Muscle of leg (tissue), 11 donors: ENCODE results near the gene IL17REL. TPM values are rescaled to one million over a fixed set of nuclear protein-coding genes. Genes with fewer than 3 reads are reported as not detected.

Source experiments
- DNase-seq: peaks from one replicate; pipeline ENCODE4 v3.0.0; 2013
- H3K27ac ChIP-seq: one replicate; pipeline ENCODE4 v1.5.1; 2013; ENCODE audit warnings: mild to moderate bottlenecking, low read length, control low read depth
- H3K27me3 ChIP-seq: one replicate; pipeline ENCODE4 v1.6.1; 2013; ENCODE audit warnings: low read length; ENCODE audit not compliant: control insufficient read depth, insufficient read depth
- H3K36me3 ChIP-seq: one replicate; pipeline ENCODE4 v1.6.1; 2013; ENCODE audit warnings: low read length; ENCODE audit not compliant: control insufficient read depth, insufficient read depth
- H3K4me1 ChIP-seq: one replicate; pipeline ENCODE4 v1.6.1; 2013; ENCODE audit warnings: low read length; ENCODE audit not compliant: control insufficient read depth, insufficient read depth
- H3K4me3 ChIP-seq: one replicate; pipeline ENCODE4 v1.5.1; 2013; ENCODE audit warnings: low read length, control low read depth
- H3K9me3 ChIP-seq: replicated peaks from 2 replicates; pipeline ENCODE4 v1.6.1; 2013; ENCODE audit warnings: low read depth, low read length; ENCODE audit not compliant: control insufficient read depth
- WGBS: methylation state at CpG from one replicate; pipeline ENCODE4 v1.1.5; 2013; ENCODE audit warnings: missing lambda C conversion rate; ENCODE audit not compliant: insufficient coverage; 5-methylcytosine and 5-hydroxymethylcytosine counted together
- polyA plus RNA-seq, 8 donors: library from polyadenylated mRNA; unstranded; fragments of 120-200 nt; gene quantifications; one replicate each; pipeline versions ENCODE4 v1.2.1 to v1.2.3, GENCODE V29; 2013; ENCODE audit warnings: inconsistent platforms in 1 of 8, low replicate concordance in 1 of 8; ENCODE audit not compliant: insufficient read length in 8 of 8, insufficient read depth in 1 of 8
- total RNA-seq: library from RNA; stranded (reverse); fragments of 120-200 nt; gene quantifications from one replicate; pipeline ENCODE4 v1.2.4, GENCODE V29; 2013

The IL17REL gene
- total and polyA plus RNA-seq, 9 donors, result 0.05 TPM; not detected in 8

GRCh38 chr22:50000587-50001387 lies 11.8 kb downstream of the IL17REL start:
- no peaks in the 10 kb centered on the region for H3K9me3 ChIP-seq
- H3K4me1 ChIP-seq, result no peaks in the 10 kb centered on the region
- no peak for DNase-seq
- peaks cover 21% of the 10 kb centered on the region for H3K27me3 ChIP-seq
- 81% methylated on average over 20 of the region's 32 CpGs for WGBS
- H3K36me3 ChIP-seq, result no peaks in the 10 kb centered on the region
- no peak overlapping the region for H3K27ac ChIP-seq
- no peak overlapping the region for H3K4me3 ChIP-seq

- 24% methylated on average over 40 of the region's 41 CpGs for WGBS
- Histone ChIP-seq H3K9me3 (no peaks in the 10 kb centered on the region), H3K27me3 (peaks cover 21% of the 10 kb centered on the region), H3K4me1 (no peaks in the 10 kb centered on the region), H3K4me3 (no peak overlapping the region), H3K27ac (no peak overlapping the region), H3K36me3 (no peaks in the 10 kb centered on the region)
- DNase-seq, result no peak
These were observed 12.5 kb downstream of the IL17REL start for GRCh38 chr22:49999946-50000586.

GRCh38 chr22:49999063-49999945 lies 13.3 kb downstream of the IL17REL start:
- peaks cover 20% of the 10 kb centered on the region for H3K27me3 ChIP-seq
- no peaks in the 10 kb centered on the region for H3K36me3 ChIP-seq
- H3K9me3 ChIP-seq, result no peaks in the 10 kb centered on the region
- no peak overlapping the region for H3K27ac ChIP-seq
- 8% methylated on average over 44 of the region's 70 CpGs for WGBS
- H3K4me3 ChIP-seq, result no peak overlapping the region
- H3K4me1 ChIP-seq, result no peaks in the 10 kb centered on the region
- no peak for DNase-seq

GRCh38 chr22:49998718-49999062 lies 13.9 kb downstream of the IL17REL start:
- H3K4me1 ChIP-seq, result no peaks in the 10 kb centered on the region
- no peak overlapping the region for H3K27ac ChIP-seq
- no peak for DNase-seq
- 86% methylated on average over 14 of the region's 14 CpGs for WGBS
- peaks cover 16% of the 10 kb centered on the region for H3K27me3 ChIP-seq
- no peaks in the 10 kb centered on the region for H3K9me3 ChIP-seq
- H3K4me3 ChIP-seq, result no peak overlapping the region
- no peaks in the 10 kb centered on the region for H3K36me3 ChIP-seq

GRCh38 chr22:49997932-49998717 lies 14.4 kb downstream of the IL17REL start:
- DNase-seq, result no peak
- no peaks in the 10 kb centered on the region for H3K36me3 ChIP-seq
- WGBS, result 80% methylated on average over 20 of the region's 21 CpGs
- peaks cover 1% of the 10 kb centered on the region for H3K4me1 ChIP-seq
- peaks cover 18% of the 10 kb centered on the region for H3K27me3 ChIP-seq
- no peak overlapping the region for H3K27ac ChIP-seq
- no peak overlapping the region for H3K4me3 ChIP-seq
- H3K9me3 ChIP-seq, result no peaks in the 10 kb centered on the region

GRCh38 chr22:49997251-49997599 lies 15.3 kb downstream of the IL17REL start:
- peaks cover 2% of the 10 kb centered on the region for H3K4me1 ChIP-seq
- no peak overlapping the region for H3K27ac ChIP-seq
- H3K36me3 ChIP-seq, result no peaks in the 10 kb centered on the region
- H3K27me3 ChIP-seq, result peaks cover 18% of the 10 kb centered on the region
- no peaks in the 10 kb centered on the region for H3K9me3 ChIP-seq
- no peak overlapping the region for H3K4me3 ChIP-seq
- WGBS, result 100% methylated on average over 1 of the region's 12 CpGs
- DNase-seq, result no peak

GRCh38 chr22:49996518-49997250 lies 15.9 kb downstream of the IL17REL start:
- Histone ChIP-seq H3K27me3 (peaks cover 18% of the 10 kb centered on the region), H3K27ac (no peak overlapping the region), H3K4me3 (no peak overlapping the region), H3K4me1 (peaks cover 2% of the 10 kb centered on the region), H3K9me3 (no peaks in the 10 kb centered on the region), H3K36me3 (no peaks in the 10 kb centered on the region)
- 74% methylated on average over 14 of the region's 19 CpGs for WGBS
- DNase-seq, result no peak

GRCh38 chr22:49996119-49996517 lies 16.4 kb downstream of the IL17REL start:
- peaks cover 4% of the 10 kb centered on the region for H3K9me3 ChIP-seq
- peaks cover 2% of the 10 kb centered on the region for H3K4me1 ChIP-seq
- peaks cover 18% of the 10 kb centered on the region for H3K27me3 ChIP-seq
- H3K4me3 ChIP-seq, result no peak overlapping the region
- H3K36me3 ChIP-seq, result no peaks in the 10 kb centered on the region
- 81% methylated on average over 3 of the region's 4 CpGs for WGBS
- no peak overlapping the region for H3K27ac ChIP-seq
- no peak for DNase-seq

GRCh38 chr22:49995361-49996118 lies 17.0 kb downstream of the IL17REL start:
- peaks cover 2% of the 10 kb centered on the region for H3K4me1 ChIP-seq
- peaks cover 7% of the 10 kb centered on the region for H3K9me3 ChIP-seq
- no peak for DNase-seq
- 83% methylated on average over 5 of the region's 10 CpGs for WGBS
- no peak overlapping the region for H3K4me3 ChIP-seq
- H3K27me3 ChIP-seq, result peaks cover 15% of the 10 kb centered on the region
- H3K36me3 ChIP-seq, result no peaks in the 10 kb centered on the region
- no peak overlapping the region for H3K27ac ChIP-seq
